Hematopoietic multipotent progenitor cell treated with erythropoietin and hydrocortisone succinate and interleukin-3 and kit ligand, for 6 days (in vitro differentiated cells): ENCODE data around the gene MAL.

Source experiments
- DNase-seq: peaks from one replicate; pipeline ENCODE4 v3.0.0-alpha.2; 2015

The MAL gene

DNA sequence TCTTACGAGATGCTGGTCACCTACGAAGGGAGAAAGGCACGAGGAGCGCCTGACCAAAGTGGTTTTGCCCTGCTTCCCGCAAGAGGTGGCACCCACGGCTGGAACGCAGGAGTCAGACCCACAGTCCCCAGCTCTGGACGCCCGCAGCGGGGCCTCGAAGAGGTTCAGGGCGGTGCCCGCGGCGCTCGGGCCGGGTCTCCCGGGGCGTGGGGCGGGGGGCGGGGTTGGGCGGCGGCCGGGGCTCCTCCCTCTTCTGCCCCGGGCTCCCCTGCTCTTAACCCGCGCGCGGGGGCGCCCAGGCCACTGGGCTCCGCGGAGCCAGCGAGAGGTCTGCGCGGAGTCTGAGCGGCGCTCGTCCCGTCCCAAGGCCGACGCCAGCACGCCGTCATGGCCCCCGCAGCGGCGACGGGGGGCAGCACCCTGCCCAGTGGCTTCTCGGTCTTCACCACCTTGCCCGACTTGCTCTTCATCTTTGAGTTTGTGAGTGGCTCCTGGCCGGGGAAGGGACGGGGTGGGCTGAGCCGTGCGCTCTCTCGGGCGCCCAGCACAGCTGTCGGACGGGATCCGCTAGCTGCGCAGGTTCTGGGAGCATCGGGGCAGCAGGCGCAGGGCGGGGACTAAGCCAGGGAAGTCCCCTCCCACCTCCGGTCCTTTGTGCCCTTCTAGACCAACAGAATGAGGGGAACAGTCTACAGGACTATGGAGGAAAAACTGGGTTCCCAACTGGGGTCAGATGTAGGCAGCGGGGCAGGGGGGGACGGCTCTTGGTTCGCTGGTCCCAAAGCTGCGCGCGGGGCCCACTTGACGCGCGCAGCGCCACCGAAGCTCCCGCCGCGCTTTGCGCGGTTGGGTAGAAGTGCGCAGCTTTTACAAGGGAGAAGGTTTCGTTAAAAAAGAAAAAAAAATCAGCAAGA lies at the start of gene MAL:
TSS of gene MAL (plus strand) at position 303 of the 914 bp plus-strand sequence. CDS start at position 388, 85 bp downstream.
- DNase-seq: peak; percentile 37

DNA sequence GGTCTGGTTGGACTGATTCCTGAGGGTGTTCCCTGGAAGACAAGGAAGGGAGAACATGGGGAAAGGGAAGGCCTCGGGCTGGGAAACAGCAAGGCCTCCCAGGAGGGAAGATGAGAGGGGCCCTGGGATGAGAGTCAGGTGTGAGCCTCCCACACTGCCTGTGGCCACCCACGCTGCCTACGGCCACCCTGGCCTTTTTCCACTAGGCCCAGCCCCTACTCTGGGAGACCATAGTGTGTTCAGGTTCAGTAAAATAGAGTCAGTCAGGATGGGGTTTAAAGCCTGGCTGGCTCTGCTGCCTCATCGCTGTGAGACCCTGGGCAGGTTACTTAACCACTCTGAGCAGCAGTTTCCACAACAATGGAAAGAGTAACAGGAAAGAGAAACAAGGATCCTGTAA lies 47.7 kb upstream of the MAL start:
- DNase-seq: no peak

DNA sequence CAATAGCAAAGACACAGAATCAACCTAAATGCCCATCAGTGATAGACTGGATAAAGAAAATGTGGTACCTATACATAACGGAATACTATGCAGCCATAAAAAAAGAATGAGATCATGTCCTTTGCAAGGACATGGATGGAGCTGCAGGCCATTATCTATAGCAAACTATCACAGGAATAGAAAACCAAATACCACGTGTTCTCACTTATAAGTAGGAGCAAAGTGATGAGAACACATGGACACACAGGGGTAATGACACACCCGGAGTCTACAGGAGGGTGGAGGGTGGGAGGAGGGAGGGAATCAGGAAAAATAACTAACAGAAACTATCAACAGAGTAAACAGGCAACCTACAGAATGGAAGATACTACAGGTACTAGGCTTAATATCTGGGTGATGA lies 46.6 kb upstream of the MAL start:
- DNase-seq: no peak

DNA sequence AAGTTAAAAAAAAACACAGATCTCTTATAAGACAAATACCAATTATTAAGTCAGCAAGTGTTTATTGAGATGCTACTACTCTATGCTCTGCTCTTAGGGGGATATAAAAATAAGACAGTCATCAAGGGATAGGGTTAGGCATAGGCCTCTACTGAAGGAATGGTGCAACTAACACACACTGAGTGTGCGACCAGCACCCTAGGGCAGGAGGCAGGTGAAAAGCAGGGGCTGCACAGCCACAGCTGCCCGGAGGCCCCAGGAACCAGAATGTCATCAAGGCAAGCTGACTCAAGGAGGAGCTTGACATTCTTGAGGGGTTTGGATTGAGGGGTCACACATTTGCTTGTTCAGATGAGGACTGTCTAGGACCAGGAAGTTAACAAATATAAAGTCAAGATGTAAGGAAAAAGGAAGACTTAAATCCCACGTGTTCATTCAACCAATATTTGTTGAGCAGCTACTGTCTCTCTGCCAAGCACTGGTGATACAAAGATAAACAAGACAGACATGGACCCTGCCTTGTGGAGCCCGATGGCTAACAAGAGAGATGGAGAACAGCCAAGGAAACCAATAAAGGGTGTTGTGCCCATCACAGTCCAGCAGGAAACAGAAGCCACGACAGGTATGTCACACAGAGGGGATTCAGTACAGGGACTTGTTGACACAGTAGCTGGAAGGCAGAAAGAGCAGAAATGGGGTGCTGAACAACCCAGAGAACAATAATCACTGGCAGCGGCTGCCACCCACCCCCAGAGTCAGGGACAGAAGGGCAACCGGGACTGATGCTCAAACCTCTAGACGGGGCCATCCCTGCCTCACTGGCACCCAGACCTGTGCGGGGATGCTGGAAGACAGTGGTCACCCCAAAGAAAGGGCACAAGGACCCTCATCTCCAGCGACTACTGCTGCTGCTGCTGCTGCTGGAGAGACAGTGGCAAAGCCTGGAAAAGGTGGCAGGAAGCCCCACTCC lies 45.8 kb upstream of the MAL start:
- no peak for DNase-seq

DNA sequence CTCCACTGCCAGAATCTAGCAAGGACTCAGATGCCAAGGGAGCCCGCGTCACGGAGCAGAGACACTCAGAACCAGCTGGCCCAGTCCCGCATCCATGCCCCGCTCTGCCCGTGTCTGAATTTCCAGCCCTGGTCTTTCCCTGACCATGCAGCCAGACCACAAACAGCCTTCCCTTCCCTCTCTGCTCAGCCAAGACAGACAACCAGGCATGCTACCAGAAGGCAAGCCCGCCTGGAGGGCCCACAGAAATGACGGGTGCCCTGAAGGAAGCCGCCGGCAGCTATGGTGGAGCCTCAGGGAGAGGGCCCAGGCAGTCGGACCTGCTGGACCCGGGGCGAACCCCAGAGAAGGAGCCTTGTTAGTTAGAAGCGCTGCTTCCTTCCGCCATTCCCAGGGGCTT lies 45.1 kb upstream of the MAL start:
- DNase-seq: no peak

DNA sequence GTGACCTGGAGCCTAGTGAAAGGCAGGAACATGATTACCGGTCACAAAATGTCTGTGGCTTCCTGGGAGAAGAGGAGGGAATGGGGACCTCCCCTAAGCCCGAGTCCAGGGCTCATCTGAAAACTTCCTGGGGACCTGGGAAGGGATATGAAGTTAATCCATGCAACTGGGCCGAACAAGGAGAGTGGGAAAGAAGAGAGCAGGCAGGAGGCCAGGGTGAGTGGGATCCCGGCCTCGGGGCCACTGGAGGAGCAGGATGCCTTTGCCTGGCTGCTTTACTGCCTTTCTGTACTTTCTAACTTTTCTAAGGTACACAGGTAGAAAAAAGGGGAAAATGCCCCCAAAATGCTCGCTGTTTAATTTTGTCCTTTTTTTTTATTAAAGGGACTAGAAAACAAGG lies 43.4 kb upstream of the MAL start:
- DNase-seq: no peak

DNA sequence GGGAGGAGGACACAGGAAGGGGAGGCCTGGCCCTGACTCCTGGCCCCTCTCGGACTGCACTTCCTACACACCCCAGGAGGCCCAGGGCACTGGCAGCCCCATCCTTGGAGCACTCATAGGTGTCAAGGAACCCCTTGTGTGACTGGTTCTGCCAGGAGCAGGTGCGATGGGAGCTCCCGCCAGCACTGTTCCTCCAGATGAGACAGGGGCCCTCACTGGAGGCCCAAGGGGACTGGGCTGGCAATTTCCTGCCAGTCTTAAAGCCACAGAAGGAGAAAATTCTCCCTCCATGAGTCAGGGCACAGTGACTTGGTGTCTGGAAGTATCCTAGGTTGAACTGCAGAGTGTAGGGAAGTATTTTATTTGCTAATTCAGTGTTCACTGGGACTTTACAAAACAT lies 42.8 kb upstream of the MAL start:
- no peak for DNase-seq

DNA sequence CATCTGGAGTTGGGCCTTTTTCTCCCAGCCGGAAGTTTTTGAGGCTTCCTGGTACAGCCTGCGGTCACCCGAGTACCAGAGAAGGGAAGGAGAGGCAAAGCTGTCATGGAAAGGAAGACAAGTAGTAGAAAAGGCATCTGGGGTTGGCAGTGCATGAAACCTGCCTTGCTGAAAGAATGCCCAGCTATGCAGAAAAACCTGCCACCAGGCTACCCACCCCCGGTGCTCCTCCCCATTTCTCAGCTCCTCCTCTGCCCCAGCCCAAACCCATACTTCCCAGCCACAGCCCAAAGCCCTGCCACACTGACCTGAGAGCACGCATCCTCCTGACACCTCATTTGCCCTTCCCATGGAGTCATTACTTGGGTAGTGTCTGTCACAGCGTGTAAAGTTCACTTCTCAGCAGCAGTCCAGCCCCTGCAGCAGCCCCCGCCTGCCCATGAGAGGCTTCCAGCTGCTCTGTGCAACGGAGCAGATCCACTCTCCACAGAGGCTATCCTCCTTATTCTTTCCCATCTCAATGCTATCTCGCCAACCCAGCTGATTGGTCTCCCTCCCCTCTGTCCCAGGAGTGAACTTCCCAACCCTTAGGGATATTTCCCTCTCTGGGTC lies 40.4 kb upstream of the MAL start:
- no peak for DNase-seq

DNA sequence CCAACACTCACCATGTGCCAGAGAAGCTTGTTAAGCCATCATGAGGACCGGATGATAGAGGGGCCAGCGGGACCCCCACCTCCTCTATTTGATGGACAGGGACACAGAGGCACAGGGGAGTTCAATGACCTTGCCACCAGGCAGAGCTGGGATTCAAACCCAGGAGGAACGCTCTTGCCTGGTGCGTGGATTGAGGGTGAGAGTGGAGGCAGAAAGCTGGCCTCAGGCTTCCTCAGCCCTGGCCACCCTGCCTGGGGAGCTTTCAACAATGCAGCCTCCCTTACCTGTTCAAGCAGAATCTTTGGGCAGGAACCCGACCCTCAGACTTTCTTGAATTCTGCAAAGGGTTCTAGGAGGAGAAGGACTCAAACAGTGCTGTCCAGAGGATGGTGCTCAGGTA lies 39.9 kb upstream of the MAL start:
- DNase-seq: no peak

DNA sequence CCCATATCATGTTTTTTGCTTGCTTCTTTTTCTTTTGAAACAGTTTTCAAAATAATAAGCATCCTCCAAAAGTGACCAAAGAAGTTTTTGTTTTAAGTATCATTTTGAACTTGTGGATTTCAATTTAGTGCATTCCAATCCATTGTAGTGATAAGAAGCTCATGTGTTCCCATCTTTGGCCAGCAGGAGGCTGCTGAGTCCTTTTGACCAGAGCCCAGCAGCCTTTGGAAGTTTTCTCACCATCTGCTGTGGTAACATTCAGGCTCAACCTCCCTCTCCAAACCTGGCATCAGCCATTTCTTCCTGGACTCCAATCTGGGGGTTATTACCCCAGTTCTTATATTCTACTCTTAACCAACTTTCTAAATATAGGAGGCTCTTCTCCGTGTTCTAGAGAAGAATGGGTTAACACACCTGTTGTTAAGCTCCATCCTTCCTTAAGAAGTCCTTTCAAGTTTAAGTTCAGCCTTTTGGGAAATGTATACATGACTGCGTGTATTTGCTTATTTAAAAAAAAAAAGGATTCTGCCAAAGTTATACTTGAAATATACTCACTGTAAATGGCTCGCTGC lies 39.0 kb upstream of the MAL start:
- DNase-seq: peak; percentile 78

DNA sequence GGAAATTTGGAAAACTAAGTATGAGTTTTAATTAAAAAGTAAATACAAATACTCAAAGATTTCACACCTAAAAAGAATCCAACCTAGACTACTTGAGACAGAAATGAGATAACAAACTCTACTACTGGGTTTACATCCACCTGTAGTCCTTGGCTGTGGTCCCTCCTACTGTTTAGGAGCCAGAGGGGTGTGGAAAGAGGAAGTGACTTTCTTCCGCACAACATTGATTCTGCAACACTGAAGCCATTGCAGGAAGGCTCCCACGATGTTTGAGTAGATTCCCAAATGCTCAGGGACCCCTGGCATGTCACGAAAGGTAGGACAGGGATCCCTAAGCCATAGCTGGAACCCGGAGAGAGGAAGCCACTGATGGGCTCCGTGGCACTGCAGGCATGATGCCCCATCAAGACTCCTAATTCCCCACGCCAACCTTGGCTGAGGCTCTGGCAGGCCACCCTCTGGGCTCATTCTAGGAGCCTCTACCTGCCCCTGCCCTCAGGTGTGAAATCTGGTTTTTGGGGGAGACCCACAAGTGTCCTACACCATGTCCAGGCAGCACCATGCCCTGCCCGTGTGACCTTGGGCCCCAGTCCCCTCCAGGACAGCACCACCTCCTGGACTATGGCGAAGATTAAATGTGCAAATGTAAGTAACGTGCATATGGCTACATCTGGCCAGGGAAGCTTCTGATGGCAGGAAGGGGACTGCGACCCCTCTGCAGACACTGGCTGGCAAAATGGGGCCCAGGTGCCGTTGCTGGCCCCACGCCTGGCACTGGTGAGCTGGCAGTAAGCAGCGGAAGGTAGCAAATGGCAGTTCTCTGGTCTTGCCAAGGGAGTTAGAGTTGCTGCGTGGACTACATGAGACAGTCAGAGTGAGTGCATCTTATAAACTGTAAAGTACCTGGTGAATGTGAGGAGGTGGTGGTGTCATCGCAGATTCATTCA lies 38.2 kb upstream of the MAL start:
- DNase-seq: peak; percentile 6

DNA sequence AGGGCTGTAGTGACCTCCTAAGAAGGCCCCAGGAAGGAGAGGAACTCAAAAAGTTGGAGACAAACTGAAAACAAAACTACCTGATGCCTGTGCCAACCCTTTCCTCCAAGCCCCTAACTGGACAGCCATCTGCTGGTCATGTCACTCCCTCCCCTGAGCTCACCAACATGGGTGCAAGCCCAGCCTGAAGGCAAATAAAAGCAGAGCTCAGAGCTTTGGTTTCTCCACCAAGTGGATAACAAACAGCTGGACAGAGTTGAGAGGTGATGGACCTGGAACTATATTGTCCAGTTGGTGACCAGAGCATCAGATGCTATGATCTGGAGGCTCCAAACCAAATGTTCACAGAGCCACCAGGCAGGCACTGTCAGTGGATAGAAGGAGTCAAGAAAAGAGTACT lies 34.6 kb upstream of the MAL start:
- DNase-seq: no peak

DNA sequence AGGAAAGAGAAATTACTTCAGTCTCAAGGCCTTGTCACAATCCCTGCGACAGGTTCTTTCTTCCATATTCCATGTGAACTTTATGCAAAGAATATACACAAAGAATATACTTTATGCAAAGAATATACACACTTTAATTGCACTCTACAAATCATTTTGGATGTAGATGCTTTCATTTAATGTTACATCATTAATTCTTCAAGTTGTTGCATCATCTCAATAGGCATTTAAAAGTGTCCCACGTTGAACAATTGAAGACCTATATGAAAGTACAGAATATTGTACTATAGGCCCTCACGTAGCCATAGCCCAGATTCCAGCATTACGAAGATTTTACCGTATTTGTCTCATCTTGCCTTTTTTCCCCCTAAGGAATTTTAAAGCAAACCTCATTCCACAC lies 33.1 kb upstream of the MAL start:
- DNase-seq: no peak

DNA sequence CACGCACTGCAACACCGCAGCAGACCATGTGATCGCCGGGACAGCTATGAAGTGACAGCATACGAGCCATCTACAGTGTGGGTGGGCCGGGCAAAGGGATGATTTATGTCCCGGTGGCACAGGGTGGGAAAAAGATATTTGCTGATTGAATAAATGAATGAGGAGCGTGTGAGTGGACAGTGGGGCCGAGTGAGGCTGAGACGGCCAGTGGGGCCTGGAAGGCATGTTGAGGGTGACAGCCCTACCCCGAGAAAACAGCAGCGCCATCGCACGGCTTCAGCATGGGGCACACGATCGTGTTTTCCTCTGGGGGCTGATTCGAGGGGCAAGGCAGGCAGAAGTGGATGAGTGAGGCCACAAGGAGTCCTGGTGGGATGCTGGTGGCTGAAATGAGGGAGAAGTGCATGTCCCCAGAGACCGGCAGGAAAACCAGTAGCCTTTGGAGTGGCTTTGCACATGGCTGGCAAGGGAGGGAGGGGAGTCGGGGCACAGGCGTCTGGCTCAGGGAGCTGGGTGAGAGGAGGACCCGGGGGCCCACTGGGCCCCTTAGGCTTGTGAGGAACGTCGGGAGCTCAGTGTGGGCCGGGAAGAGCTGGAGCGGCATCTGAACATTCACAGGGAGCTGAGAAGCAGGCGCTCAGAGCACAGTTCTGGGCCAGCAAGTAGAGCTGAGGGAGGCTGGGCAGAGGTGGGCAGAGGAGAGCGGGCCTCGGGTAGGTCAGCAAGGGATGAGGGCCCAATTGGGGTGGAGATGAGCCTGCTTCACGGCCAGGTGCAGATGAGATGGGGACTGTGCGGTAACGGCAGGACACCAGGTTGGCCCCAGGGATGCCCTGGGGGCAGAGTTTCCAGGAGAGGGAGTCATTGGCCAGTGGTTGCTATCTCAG lies 32.1 kb upstream of the MAL start:
- no peak for DNase-seq

DNA sequence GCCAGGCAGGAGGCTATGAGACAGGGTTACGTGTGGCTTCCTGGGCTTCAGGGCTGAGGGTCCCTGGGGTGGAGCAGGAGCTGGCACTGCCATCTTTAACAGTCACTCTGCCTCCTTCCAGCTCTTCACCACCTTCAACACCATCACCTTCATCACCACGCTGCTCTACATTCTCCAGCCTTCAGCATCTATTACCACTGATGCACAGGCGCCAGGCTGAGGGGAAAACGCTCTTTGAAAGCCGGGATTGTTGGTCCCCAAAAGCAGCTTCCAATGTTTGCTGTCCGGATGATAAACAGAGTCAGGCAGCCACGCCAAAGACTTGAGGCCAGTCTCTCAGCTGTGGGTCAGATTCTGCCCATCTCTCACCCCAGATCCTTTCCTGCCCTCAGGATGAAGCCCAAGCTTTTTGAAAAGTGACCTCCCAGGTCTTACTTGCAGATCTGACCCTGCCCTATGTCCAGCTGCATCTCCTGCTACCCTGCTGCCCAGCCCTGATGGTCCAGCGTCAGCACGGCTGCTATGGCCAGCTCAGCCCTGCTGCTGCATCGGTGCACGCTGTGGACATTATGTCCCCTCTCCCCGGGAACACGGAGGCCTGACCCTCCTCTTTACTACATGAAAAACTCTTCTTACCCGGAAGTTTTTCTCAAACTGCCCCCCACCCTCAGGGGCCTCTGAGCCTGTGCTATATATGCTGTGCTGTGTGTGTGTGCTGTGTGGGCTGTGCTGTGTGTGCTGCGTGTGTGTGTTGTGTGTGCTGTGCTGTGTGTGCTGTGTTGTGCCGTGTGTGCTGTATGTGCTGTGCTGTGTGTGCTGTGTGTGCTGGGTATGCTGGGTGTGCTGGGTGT lies 31.2 kb upstream of the MAL start:
- no peak for DNase-seq

DNA sequence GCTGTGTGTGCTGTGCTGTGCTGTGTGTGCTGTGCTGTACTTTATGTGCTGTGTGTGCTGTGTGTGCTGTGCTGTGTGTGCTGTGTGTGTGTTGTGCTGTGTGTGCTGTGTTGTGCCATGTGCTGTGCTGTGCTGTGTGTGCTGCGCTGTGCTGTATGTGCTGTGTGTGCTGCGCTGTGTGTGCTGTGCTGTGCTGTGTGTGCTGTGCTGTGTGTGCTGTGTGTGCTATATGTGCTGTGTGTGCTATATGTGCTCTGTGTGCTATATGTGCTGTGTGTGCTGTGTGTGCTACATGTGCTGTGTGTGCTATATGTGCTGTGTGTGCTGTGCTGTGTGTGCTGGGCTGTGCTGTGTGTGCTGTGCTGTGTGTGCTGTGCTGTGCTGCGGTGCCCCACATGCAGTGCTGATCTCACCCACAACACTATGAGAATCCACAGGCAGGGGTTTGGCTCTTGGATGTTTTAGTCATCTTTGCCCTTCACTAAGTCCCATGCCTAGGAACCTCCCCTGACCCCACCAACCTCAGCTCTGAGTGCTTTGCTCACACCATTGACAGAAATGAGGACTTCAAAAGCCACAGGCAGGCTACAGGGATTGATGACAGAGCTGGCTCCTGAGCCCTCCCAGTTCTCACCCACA lies 30.5 kb upstream of the MAL start:
- no peak for DNase-seq

DNA sequence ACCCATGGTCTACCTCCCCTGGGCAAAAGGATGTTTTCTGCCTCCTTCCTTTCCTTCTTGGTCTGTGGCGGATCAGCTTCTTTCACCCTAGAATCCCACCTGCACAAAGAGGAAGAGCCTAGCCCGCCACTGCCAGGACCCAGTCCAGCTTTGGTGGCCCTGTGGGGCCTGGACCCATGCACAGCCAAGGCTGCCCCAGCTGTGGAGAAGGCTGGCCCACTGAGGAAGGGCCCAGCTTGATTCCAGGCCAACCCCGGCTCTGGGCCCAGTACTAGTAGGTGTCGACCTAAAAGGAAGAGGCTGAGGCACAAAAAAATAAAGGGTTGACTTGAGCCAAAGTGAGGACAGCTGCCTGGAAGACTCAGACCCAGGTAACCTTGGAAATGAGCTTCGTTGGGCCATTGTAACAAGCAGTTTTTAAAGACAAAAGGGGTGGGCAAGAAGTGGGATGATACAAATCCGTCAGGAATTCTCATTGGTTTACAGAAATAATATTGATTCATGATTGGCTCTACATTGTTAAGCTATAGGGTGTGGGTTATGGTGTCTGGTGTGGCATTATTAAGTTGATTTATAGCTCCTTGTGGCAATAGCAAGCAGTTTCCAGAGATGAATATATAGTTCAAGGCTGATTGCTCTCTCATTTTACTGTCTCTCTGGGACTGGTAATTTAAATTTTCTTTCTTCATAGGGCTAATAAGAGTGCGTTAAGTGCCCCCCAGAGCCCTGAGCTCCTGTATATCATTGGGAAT lies 29.8 kb upstream of the MAL start:
- no peak for DNase-seq

DNA sequence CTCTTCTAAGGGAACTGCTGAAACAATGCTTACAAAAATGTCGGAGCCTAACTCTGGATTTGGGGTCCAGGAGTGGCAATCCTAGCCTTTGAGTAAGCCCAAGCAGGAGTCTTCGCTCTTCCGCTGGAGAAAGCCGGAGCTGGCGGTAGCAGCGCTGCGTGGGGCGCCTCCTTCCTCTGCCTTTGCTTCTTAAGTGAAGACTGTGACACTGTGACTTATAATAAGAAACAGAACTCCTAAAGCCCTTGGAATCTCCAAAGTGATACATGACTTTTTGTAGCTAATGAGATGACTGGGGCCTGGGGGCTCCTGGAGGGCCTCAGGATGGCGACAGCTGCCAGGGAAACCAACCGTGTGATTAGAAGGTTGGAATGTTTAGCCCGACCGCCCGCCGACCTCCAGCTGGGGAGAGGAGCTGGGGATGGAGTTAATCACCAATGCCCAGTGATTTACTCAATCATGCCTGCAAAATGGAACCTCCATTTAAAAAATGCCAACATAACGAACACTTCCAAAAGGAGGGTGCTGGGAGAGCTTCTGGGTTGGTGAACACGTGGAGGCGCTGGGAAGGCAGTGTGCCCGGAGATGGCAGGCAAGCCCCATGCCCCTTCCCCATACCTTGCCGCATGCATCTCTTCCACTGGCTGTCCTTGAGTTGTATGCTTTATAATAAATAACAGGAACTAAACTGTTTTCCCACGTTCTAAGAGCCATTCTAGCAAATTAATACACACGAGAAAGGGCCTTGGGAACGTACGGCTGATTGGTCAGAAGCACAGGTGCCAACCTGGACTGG lies 29.0 kb upstream of the MAL start:
- no peak for DNase-seq
